ENCODE data around the gene LMAN1L. TPM values are rescaled to one million over a fixed set of nuclear protein-coding genes. Genes with fewer than 3 reads are reported as not detected.

Gene LMAN1L
- polyA plus RNA-seq, 1 donor from 2014 or later = not detected

DNA sequence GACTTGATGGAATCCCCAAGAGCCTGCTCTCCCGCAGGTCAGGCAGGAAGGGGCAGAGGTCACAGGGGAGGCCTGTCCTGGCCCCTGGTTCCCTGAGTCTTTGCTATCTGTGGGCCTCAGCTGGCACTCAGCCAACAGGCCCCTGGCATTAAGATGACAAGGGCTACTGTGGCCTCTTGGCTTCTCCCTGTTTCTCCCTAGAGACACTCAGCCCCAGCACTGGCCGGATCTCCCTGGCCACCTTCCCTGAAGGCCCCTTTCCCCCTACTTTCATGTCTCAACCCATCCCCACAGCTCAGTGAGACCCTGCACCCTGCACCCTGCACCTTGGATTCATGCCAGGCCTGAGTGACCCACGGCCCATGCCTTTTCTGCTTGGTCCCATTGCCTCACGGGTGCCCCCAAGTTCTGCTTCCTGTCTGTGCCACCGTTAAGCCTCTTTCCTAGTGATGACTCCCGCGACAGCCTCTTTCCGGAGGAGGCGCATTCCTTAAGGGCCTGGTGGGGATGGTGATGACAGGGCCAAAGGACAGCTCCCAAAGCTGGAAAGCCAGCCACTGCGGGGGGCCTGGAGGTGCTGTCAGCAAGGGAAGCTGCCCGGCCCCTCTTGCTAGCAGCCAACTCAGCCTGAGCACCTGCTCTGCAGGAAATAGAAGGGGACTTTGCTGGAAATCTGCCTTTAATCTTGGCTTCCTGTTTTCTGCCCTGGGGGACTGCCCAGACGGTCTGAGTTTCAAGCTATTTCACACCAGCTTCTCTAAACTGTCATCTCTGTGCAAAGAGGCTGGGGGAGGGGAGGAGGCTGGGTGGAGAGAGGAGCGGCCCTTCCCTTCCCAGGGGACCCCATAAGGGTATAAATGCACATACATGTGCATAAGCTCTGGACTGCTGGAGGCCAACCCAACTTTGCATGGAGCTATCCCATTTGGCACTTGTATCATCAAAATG is 35.5 kb upstream of the LMAN1L start:
- no peak overlapping the region for H3K27ac ChIP-seq (ENCODE audit: low read length)
- no peaks in the 10 kb centered on the region for H3K9me3 ChIP-seq (ENCODE audit: low read length)
- no peaks in the 10 kb centered on the region for H3K79me2 ChIP-seq (replicated peaks; ENCODE audit: insufficient read depth, low read length)
- H3K36me3 ChIP-seq (ENCODE audit: insufficient read depth, low read length) = no peaks in the 10 kb centered on the region
- no peak overlapping the region for H3K9ac ChIP-seq (ENCODE audit: low read length)
- no peaks in the 10 kb centered on the region for H4K20me1 ChIP-seq (ENCODE audit: insufficient read depth)
- no peak overlapping the region for H2AFZ ChIP-seq (ENCODE audit: low read depth, low read length)
- TF ChIP-seq POLR2AphosphoS5 (IDR thresholded peaks at IDR 0.05) = no peak
- TF ChIP-seq, protein P1, sequence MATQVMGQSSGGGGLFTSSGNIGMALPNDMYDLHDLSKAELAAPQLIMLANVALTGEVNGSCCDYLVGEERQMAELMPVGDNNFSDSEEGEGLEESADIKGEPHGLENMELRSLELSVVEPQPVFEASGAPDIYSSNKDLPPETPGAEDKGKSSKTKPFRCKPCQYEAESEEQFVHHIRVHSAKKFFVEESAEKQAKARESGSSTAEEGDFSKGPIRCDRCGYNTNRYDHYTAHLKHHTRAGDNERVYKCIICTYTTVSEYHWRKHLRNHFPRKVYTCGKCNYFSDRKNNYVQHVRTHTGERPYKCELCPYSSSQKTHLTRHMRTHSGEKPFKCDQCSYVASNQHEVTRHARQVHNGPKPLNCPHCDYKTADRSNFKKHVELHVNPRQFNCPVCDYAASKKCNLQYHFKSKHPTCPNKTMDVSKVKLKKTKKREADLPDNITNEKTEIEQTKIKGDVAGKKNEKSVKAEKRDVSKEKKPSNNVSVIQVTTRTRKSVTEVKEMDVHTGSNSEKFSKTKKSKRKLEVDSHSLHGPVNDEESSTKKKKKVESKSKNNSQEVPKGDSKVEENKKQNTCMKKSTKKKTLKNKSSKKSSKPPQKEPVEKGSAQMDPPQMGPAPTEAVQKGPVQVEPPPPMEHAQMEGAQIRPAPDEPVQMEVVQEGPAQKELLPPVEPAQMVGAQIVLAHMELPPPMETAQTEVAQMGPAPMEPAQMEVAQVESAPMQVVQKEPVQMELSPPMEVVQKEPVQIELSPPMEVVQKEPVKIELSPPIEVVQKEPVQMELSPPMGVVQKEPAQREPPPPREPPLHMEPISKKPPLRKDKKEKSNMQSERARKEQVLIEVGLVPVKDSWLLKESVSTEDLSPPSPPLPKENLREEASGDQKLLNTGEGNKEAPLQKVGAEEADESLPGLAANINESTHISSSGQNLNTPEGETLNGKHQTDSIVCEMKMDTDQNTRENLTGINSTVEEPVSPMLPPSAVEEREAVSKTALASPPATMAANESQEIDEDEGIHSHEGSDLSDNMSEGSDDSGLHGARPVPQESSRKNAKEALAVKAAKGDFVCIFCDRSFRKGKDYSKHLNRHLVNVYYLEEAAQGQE (IDR thresholded peaks at IDR 0.05; ENCODE audit: borderline replicate concordance) = no peak
- TF ChIP-seq EZH2 (IDR thresholded peaks at IDR 0.05; ENCODE audit: borderline replicate concordance, insufficient read depth, low read length, poor library complexity, severe bottlenecking) = no peak
- no peak for TF ChIP-seq SMC3 (conservative IDR thresholded peaks at IDR 0.05; ENCODE audit: poor library complexity)
- no peak for TF ChIP-seq TAF1 (IDR thresholded peaks at IDR 0.05; ENCODE audit: low read depth)
- TF ChIP-seq MXI1 (conservative IDR thresholded peaks at IDR 0.05; ENCODE audit: poor library complexity, severe bottlenecking) = no peak
- H3K4me3 ChIP-seq (ENCODE audit: low read length) = no peak overlapping the region
- H3K4me2 ChIP-seq (ENCODE audit: low read length) = no peak overlapping the region
- no peaks in the 10 kb centered on the region for H3F3A ChIP-seq (ENCODE audit: insufficient read depth, low read length, poor library complexity, severe bottlenecking)
- H3K9me2 ChIP-seq (ENCODE audit: insufficient read depth, low read length) = no peaks in the 10 kb centered on the region
- no peaks in the 10 kb centered on the region for H3K27me3 ChIP-seq (ENCODE audit: insufficient read depth, low read depth, low read length)

DNA sequence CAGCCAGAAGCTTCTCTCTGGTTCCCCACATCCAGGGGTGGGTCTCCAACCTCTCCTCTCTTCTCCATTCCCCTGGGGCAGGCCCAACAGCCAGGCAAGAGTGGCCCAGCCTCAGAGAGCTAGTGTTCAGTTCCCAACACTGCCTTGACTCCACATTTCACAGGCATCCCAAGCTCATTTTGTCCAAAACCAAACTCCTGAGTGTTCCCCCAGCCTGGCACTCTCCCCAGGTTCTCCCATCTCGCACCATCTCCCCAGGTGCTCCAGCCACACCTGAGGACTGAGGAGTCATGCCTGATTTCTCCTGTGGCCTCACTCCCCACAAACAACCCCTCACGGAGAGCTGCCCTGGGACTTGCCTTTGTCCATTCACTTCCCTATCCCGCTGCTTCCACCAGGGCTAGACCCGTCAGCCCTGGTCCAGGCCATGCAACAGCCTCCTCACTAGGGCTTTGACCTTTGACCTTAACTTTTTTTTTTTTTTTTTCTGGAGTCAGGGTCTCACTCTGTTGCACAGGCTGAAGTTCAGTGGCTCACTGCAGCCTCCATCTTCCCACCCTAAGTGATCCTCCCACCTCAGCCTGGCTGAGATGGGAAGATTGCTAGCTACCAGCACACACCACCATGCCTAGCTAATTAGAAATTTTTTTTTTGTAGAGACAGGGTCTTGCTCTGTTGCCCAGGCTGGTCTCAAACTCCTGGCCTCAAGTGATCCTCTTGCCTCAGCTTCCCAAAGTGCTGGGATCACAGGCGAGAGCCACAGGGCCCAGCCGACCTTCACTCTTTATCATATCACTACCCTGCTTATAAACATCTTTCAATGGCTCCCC is 34.7 kb upstream of the LMAN1L start:
- Histone ChIP-seq H3K9me2 (ENCODE audit: insufficient read depth, low read length) (no peaks in the 10 kb centered on the region), H3K9ac (ENCODE audit: low read length) (no peak overlapping the region), H3K9me3 (ENCODE audit: low read length) (no peaks in the 10 kb centered on the region), H4K20me1 (ENCODE audit: insufficient read depth) (no peaks in the 10 kb centered on the region), H3K79me2 (replicated peaks; ENCODE audit: insufficient read depth, low read length) (peaks cover 6% of the 10 kb centered on the region), H3K4me3 (ENCODE audit: low read length) (no peak overlapping the region), H3K4me2 (ENCODE audit: low read length) (no peak overlapping the region), H3K27ac (ENCODE audit: low read length) (no peak overlapping the region), H3F3A (ENCODE audit: insufficient read depth, low read length, poor library complexity, severe bottlenecking) (no peaks in the 10 kb centered on the region), H3K27me3 (ENCODE audit: insufficient read depth, low read depth, low read length) (no peaks in the 10 kb centered on the region), H2AFZ (ENCODE audit: low read depth, low read length) (no peak overlapping the region), H3K36me3 (ENCODE audit: insufficient read depth, low read length) (no peaks in the 10 kb centered on the region)
- no peak for TF ChIP-seq POLR2AphosphoS5 (IDR thresholded peaks at IDR 0.05)
- TF ChIP-seq EP300 (conservative IDR thresholded peaks at IDR 0.05; ENCODE audit: poor library complexity, severe bottlenecking) = no peak
- TF ChIP-seq, protein P1 (IDR thresholded peaks at IDR 0.05; ENCODE audit: borderline replicate concordance) = no peak
- TF ChIP-seq, protein P2, sequence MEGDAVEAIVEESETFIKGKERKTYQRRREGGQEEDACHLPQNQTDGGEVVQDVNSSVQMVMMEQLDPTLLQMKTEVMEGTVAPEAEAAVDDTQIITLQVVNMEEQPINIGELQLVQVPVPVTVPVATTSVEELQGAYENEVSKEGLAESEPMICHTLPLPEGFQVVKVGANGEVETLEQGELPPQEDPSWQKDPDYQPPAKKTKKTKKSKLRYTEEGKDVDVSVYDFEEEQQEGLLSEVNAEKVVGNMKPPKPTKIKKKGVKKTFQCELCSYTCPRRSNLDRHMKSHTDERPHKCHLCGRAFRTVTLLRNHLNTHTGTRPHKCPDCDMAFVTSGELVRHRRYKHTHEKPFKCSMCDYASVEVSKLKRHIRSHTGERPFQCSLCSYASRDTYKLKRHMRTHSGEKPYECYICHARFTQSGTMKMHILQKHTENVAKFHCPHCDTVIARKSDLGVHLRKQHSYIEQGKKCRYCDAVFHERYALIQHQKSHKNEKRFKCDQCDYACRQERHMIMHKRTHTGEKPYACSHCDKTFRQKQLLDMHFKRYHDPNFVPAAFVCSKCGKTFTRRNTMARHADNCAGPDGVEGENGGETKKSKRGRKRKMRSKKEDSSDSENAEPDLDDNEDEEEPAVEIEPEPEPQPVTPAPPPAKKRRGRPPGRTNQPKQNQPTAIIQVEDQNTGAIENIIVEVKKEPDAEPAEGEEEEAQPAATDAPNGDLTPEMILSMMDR (IDR thresholded peaks at IDR 0.05; ENCODE audit: poor library complexity, severe bottlenecking) = no peak
- TF ChIP-seq RAD21 (conservative IDR thresholded peaks at IDR 0.05) = no peak
- TF ChIP-seq TAF1 (IDR thresholded peaks at IDR 0.05; ENCODE audit: low read depth) = no peak
- no peak for TF ChIP-seq EZH2 (IDR thresholded peaks at IDR 0.05; ENCODE audit: borderline replicate concordance, insufficient read depth, low read length, poor library complexity, severe bottlenecking)
- no peak for TF ChIP-seq MXI1 (conservative IDR thresholded peaks at IDR 0.05; ENCODE audit: poor library complexity, severe bottlenecking)
- no peak for TF ChIP-seq SMC3 (conservative IDR thresholded peaks at IDR 0.05; ENCODE audit: poor library complexity)

Measured in neural cell (in vitro differentiated cells).